ENCODE data around the gene SGCD. TPM values are rescaled to one million over a fixed set of nuclear protein-coding genes. Genes with fewer than 3 reads are reported as not detected.

SGCD gene
- total RNA-seq, 1 experiment from 2014 or later: not detected

GRCh38 chr5:156534085-156534484 is 207.1 kb downstream of the SGCD start:
- CTCF ChIA-PET: no interaction called here

GRCh38 chr5:156534906-156535485 is 208.0 kb downstream of the SGCD start:
- Histone ChIP-seq H3K36me3 (ENCODE audit: control insufficient read depth, insufficient read depth, low read length) (no peaks in the 10 kb centered on the region), H3K9me3 (ENCODE audit: control insufficient read depth, insufficient read depth, low read depth, low read length) (no peaks in the 10 kb centered on the region), H3K4me3 (ENCODE audit: low read depth in 2 of 2, low read length in 2 of 2) (no peak overlapping the region), H3K27me3 (ENCODE audit: control insufficient read depth, insufficient read depth, low read length) (no peaks in the 10 kb centered on the region), H3K4me1 (ENCODE audit: control insufficient read depth, insufficient read depth, low read length) (no peaks in the 10 kb centered on the region), H3K27ac (ENCODE audit: low read length) (no peak overlapping the region)
- in situ Hi-C loops (cut with HindIII; ENCODE audit: low pct_unique_long_range_greater_than_20kb, low sequenced_read_pairs): no loop called here
- no peak for DNase-seq (ENCODE audit: low read depth, low spot score)
- ChIA-PET CTCF (no interaction called here), POLR2A (interaction anchor here (0.5 kb wide), 1 partner anchor 160 kb away, joined by 4 read pairs; no protein-coding TSS in a partner anchor)
- BruUV-seq (replicated peaks): no TSS peak
- ATAC-seq: no peak
- intact Hi-C loops (cut with micrococcal nuclease; ENCODE audit: unreplicated experiment): no loop called here
- TF ChIP-seq REST (IDR thresholded peaks at IDR 0.05; ENCODE audit: insufficient read depth in 1 of 2, low read depth in 2 of 2, low read length in 1 of 2) (no peak), POLR2AphosphoS5 (IDR thresholded peaks at IDR 0.05; ENCODE audit: low read depth, low read length) (no peak), TCF7L2 (IDR thresholded peaks at IDR 0.05; ENCODE audit: low read depth, low read length) (no peak), SIN3A (IDR thresholded peaks at IDR 0.05; ENCODE audit: borderline replicate concordance, insufficient read depth, low read depth, low read length) (no peak)

More at GRCh38 chr5:156534085-156534484, 207.1 kb downstream of the SGCD start:
- Histone ChIP-seq H3K4me1 (ENCODE audit: control insufficient read depth, insufficient read depth, low read length) (no peaks in the 10 kb centered on the region), H3K9me3 (ENCODE audit: control insufficient read depth, insufficient read depth, low read depth, low read length) (no peaks in the 10 kb centered on the region), H3K27me3 (ENCODE audit: control insufficient read depth, insufficient read depth, low read length) (no peaks in the 10 kb centered on the region), H3K36me3 (ENCODE audit: control insufficient read depth, insufficient read depth, low read length) (no peaks in the 10 kb centered on the region), H3K4me3 (ENCODE audit: low read depth in 2 of 2, low read length in 2 of 2) (no peak overlapping the region), H3K27ac (ENCODE audit: low read length) (no peak overlapping the region)
- POLR2A ChIA-PET: no interaction called here
- in situ Hi-C loops (cut with HindIII; ENCODE audit: low pct_unique_long_range_greater_than_20kb, low sequenced_read_pairs): no loop called here
- ATAC-seq (no peak), DNase-seq (ENCODE audit: low read depth, low spot score) (no peak)
- TF ChIP-seq POLR2AphosphoS5 (IDR thresholded peaks at IDR 0.05; ENCODE audit: low read depth, low read length) (no peak), CTCF (IDR thresholded peaks at IDR 0.05) (no peak), REST (IDR thresholded peaks at IDR 0.05; ENCODE audit: insufficient read depth in 1 of 2, low read depth in 2 of 2, low read length in 1 of 2) (no peak), TCF7L2 (IDR thresholded peaks at IDR 0.05; ENCODE audit: low read depth, low read length) (no peak), SIN3A (IDR thresholded peaks at IDR 0.05; ENCODE audit: borderline replicate concordance, insufficient read depth, low read depth, low read length) (no peak)
- no TSS peak for BruUV-seq (replicated peaks)
- intact Hi-C loops (cut with micrococcal nuclease; ENCODE audit: unreplicated experiment): no loop called here

Measured in Panc1 (cell line).